NCI-H2171 treated with DMSO at 0.1 percent for 48 hours (cell line): Measurements from ENCODE around the gene CEP83.
A peak's percentile ranks its signal among the peaks of the same experiment; 100 is the strongest.
"Not testable (repeated sequence)": the region's sequence is repeated elsewhere in the genome, so short reads cannot be mapped to it uniquely, and the experiment has no call there.

Source experiments
- DNase-seq: peaks from one replicate; lab custom pipeline; 2025; lab: John Stamatoyannopoulos, UW

CEP83 gene

GRCh38 chr12:94430304-94430703 lies 29.4 kb downstream of the CEP83 start:
- no peak for DNase-seq

DNA sequence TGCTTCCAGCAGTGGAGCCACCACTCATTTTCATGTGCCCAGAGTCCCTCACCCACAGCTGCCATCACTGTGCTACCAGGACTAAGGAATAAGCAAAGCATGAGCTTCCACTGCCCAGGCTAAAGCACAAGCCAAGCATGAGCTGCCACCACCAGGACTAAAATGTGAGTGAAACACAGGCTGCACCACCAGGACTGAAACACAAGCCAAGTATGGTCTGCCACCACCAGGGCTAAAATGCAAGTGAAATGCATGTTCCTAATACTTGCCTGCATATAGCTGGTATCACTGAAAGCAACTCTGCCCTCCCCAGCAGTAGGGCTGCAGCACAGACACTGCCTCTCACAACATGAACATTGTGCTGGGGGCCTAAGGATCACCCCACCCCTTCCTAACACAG lies 30.0 kb downstream of the CEP83 start:
- DNase-seq: no peak

- DNase-seq: no peak
Measured at GRCh38 chr12:94429191-94429590, 30.5 kb downstream of the CEP83 start.

GRCh38 chr12:94427501-94428381 lies 31.9 kb downstream of the CEP83 start:
- DNase-seq: peak; percentile 49

GRCh38 chr12:94426049-94426448 lies 33.6 kb downstream of the CEP83 start:
- no peak for DNase-seq

GRCh38 chr12:94424830-94425229 lies 34.8 kb downstream of the CEP83 start:
- not testable (repeated sequence) for DNase-seq

GRCh38 chr12:94421868-94422740 lies 37.6 kb downstream of the CEP83 start:
- no peak for DNase-seq

- no peak for DNase-seq
Measured at GRCh38 chr12:94418517-94418916, 41.1 kb downstream of the CEP83 start.

DNA sequence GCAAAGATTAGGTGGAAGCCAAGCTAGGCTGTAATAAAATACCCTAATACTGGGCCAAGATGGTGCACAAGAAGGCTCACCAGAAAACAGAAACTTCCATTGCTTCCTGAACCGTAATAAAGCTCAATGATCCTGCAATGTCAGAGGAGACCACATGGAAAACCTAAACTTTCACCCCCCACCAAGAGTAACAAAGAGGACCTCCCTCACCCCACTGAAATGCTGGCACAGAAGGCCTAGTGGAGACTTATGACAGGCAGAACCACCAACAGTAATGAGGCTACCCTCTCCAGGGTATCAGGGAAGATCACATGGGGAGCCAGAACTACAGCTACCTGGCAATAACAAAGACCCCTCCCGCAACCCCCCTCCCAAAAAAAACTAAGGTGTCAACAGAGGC lies 43.1 kb downstream of the CEP83 start:
- peak; percentile 34 for DNase-seq

DNA sequence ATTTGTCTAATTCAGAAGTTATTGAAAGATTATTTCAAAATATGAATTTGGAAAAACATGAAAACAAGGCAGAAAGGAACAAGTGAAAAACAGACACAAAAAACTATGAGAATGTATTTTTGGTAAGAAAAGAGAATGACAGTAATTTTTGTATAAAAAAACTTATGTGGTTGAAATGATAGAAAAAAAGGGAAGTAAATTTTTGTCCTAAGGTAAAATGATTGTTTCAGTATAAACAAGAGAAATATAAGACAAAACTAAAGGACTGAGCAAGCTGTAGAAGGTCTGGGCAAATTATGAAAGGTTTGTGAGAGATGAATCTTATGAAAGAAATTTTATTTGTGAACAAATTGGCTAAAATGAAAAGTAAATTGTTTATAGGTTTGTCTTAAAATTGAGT lies 44.6 kb downstream of the CEP83 start:
- DNase-seq: no peak

DNA sequence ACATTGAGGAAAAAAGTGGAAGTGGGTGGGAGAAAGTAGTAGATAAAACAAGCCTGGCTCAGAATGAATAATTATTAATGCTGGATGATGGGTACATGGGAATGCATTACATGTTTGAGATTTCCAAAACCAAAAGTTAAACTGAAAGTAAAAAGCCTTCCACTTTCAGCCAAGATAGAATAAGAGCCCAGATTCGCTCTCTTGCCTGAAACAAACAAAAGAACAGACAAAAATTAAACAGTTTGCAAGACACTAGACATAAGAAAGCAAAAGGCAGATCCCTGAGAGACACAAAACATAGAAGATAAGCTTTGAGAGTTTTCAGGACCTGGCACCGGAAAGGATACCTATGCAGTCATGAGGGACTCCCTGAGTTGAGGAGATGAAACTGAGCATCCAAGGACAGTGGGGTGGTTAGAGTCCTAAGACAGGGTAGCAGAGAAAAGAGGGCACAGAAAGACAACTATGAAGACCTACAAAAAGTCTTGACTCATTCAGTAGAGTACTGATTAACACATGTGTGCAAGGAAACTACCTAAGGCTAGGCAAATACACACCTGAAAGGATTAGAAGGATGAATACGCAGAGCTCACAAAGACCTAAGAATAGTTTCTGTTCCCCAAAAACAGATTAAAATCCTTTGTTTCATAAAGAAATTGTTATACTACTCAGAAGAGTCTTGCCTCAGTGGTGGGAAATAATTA lies 54.1 kb downstream of the CEP83 start:
- no peak for DNase-seq

DNA sequence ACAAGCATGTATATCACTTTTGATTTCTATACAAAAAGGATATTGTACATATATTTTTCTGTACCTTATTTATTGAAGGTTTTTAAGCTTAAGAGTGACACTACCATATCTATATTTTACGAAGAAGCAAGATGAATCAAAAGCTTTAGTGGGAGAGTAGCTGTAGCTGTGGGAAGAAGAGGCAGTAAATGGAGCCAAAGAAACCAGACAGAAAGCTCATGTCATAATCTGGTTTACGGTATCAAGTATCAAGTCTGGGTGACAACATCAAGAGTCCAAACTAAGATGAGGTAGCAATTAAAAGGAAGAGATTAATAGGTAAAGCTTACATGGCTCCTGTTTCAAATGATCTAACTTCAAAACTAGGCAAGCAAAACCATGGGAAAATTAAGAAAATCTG lies 54.8 kb downstream of the CEP83 start:
- peak; percentile 22 for DNase-seq

DNA sequence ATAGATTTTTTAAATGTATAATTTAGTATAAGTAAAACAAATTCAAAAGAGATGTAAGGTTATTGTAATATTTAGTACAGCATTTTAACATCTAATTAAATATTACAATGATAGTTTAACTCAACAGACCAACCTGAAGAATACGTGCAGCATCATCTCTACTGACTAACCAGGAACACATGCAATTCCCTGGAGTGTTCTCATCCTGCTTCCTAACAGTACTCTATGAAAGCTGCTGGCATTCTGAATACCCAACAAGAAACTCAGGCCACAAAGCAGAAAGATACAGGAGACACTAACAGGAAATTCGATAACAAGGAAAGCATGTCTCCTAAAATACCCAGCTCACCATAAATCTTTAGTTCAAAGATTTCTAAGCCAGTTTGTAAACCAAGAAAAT lies 58.3 kb downstream of the CEP83 start:
- peak; percentile 23 for DNase-seq

DNA sequence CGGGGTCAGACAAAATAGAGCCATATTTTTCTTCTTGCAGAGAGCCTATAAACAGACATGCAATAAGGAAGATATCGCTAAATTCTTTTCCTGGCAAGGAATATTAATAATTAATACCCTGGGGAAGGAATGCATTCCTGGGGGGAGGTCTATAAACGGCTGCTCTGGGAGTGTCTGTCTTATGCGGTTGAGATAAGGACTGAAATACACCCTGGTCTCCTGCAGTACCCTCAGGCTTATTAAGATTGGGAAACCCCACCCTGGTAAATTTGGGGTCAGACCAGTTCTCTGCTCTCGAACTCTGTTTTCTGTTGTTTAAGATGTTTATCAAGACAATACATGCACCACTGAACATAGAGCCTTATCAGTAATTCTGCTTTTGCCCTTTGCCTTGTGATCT lies 61.0 kb downstream of the CEP83 start:
- DNase-seq: not testable (repeated sequence)

GRCh38 chr12:94397401-94397800 lies 62.3 kb downstream of the CEP83 start:
- DNase-seq: no peak

DNA sequence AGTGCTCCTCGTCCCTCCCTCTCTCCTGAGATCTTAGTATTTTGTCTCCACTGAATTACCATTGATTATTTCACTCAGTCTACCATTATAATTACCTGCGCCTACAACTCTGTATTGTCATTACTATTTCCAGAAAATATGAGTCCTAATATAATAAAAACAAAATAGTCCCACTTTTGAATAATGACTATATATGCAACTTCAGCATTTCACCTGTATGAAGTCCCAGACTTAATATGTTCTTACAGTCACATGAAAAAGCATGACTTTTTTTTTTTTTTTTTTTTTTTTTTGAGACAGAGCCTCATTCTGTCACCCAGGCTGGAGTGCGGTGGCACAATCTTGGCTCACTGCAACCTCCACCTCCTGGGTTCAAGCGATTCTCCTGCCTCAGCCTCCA lies 63.7 kb downstream of the CEP83 start:
- not testable (repeated sequence) for DNase-seq

- no peak for DNase-seq
Measured at GRCh38 chr12:94390130-94390485, 69.6 kb downstream of the CEP83 start.

GRCh38 chr12:94389482-94390129 lies 70.1 kb downstream of the CEP83 start:
- not testable (repeated sequence) for DNase-seq

DNA sequence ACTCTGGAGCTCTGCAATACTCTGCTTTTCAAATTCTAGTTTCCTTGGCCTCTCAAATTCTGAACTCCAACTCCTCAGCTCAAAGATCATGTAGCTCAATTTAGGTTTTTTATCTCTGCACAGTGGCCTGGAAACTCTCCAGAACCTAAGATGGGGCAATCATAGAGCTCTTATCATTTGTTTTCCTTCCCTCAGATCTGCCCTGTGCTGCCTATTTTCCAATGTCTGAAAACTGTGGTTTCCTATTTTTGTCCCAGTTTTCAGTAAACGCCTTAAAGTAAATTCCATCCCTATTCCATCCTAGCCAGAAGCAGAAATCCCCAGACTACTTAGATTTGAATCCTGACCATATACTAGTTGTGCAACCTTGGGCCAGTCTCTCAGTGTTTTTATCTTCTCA lies 73.2 kb downstream of the CEP83 start:
- DNase-seq: no peak

DNA sequence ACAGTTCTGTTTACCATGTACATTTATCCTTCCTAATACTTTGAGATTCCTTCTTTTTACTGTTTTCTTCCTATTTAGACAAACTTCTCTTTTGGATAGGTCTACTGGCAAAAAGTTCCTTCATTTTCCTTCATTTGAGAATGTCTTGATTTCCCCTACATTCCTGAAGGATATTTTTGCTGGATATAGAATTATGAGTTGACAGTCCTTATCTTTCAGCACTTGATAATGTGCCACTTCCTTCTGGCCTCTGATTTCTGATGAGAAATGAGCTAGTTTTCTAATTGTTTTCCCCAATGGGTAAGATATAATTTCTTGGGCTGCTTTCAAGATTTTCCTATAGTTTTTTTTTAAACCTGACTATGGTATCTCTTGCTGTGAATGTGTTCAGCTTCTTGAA lies 75.6 kb downstream of the CEP83 start:
- DNase-seq: no peak

GRCh38 chr12:94380507-94380906 lies 79.2 kb downstream of the CEP83 start:
- no peak for DNase-seq
